Adipocyte (in vitro differentiated cells): Measurements from ENCODE around the gene ADSS2.
"Not testable (repeated sequence)": the region's sequence is repeated elsewhere in the genome, so short reads cannot be mapped to it uniquely, and the experiment has no call there.

Experiments used
- DNase-seq: peaks from one replicate; pipeline ENCODE4 v3.0.0-alpha.2; 2015; ENCODE audit warnings: low read depth
- H3K27me3 ChIP-seq: replicated peaks from 2 replicates; pipeline ENCODE4 v1.7.0; 2013; ENCODE audit warnings: mild to moderate bottlenecking, low read length, moderate library complexity; ENCODE audit not compliant: control insufficient read depth, insufficient read depth
- H3K36me3 ChIP-seq: 2 replicates; pipeline ENCODE4 v1.7.0; 2013; ENCODE audit warnings: low read length, mild to moderate bottlenecking, moderate library complexity; ENCODE audit not compliant: control insufficient read depth, insufficient read depth, severe bottlenecking
- H3K4me1 ChIP-seq: 2 replicates; pipeline ENCODE4 v1.7.0; 2013; ENCODE audit warnings: mild to moderate bottlenecking, low read length, moderate library complexity; ENCODE audit not compliant: control insufficient read depth, insufficient read depth
- H3K4me3 ChIP-seq: 2 replicates; pipeline ENCODE4 v1.7.0; 2013; ENCODE audit warnings: mild to moderate bottlenecking, low read length, moderate library complexity
- H3K9ac ChIP-seq: 2 replicates; pipeline ENCODE4 v1.7.0; 2013; ENCODE audit warnings: mild to moderate bottlenecking, low read length, moderate library complexity
- H3K9me3 ChIP-seq: 2 replicates; pipeline ENCODE4 v1.7.0; 2013; ENCODE audit warnings: mild to moderate bottlenecking, low read length, moderate library complexity; ENCODE audit not compliant: control insufficient read depth

Gene ADSS2

DNA sequence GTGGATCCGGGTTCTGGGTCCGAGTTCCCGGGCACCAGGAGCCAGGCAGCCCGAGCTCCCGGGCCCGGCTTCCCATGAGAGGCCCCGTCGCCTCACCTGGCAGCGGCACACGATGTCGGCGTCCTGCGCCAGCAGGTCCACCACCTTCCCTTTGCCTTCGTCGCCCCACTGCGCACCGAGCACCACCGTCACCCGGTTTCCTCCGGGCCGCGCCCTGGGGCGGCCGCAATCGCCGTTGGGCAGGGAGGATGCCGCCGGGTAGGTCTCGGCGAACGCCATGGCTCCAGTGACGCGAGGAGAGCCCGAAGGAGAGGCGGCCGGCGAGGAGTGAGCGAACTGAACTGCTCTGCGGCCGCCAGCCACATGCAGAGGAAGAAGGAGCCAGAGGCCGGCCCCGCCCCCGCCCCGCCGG is at the start of gene ADSS2:
ADSS2 (minus strand) TSS at position 371 of the 412 bp plus-strand sequence; CDS start at position 279, 92 bp downstream.
- Histone ChIP-seq H3K4me1 (peaks cover 31% of the 10 kb centered on the region), H3K36me3 (no peaks in the 10 kb centered on the region), H3K9me3 (no peaks in the 10 kb centered on the region), H3K4me3 (peak within 1 kb of the TSS; percentile 99), H3K27me3 (no peaks in the 10 kb centered on the region), H3K9ac (peak within 1 kb of the TSS; percentile 99)
- no peak for DNase-seq

DNA sequence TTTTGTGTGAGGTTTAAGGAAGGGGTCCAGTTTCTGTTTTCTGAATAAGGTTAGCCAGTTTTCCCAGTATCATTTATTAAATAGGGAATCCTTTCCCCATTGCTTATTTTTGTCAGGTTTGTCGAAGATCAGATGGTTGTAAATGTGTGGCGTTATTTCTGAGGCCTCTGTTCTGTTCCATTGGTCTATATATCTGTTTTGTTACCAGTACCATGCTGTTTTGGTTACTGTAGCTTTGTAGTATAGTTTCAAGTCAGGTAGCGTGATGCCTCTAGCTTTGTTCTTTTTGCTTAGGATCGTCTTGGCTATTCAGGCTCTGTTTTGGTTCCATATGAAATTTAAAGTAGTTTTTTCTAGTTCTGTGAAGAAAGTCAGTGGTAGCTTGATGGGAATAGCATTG is 48.8 kb upstream of the ADSS2 start:
- not testable (repeated sequence) for H3K4me1 ChIP-seq, H3K4me3 ChIP-seq, H3K27me3 ChIP-seq, DNase-seq, H3K36me3 ChIP-seq, H3K9ac ChIP-seq, H3K9me3 ChIP-seq

DNA sequence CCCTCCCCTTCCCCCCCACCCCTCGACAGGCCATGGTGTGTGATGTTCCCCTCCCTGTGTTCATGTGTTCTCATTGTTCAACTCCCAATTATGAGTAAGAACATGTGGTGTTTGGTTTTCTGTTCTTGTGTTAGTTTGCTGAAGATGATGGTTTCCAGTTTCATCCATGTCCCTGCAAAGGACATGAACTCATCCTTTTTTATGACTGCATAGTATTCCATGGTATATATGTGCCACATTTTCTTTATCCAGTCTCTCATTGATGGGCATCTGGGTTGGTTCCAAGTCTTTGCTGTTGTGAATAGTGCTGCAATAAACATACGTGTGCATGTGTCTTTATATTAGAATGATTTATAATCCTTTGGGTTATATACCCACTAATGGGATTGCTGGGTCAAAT is 47.8 kb upstream of the ADSS2 start:
- not testable (repeated sequence) for H3K9me3 ChIP-seq, DNase-seq, H3K4me1 ChIP-seq, H3K4me3 ChIP-seq, H3K36me3 ChIP-seq, H3K27me3 ChIP-seq, H3K9ac ChIP-seq

DNA sequence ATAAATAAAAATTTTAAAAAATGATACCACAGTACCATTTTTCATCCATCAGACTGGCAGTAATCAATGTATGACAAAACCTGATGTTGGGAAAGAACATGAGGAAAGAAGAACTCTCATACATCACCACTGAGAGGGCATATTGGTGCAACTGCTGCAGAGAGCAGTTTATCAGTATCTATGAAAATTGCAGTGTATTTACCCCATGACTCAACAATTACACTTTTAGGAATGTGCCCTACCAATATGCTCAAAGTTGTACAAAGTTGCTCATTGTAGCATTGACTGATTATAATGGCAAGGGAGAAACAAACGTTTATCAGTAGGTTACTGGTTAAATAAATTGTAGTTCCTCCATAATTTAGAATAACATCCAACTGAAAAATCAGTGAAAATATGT is 46.1 kb upstream of the ADSS2 start:
- Histone ChIP-seq H3K9me3 (no peaks in the 10 kb centered on the region), H3K27me3 (no peaks in the 10 kb centered on the region), H3K4me1 (no peaks in the 10 kb centered on the region), H3K9ac (no peak overlapping the region), H3K4me3 (no peak overlapping the region), H3K36me3 (no peaks in the 10 kb centered on the region)
- no peak for DNase-seq

DNA sequence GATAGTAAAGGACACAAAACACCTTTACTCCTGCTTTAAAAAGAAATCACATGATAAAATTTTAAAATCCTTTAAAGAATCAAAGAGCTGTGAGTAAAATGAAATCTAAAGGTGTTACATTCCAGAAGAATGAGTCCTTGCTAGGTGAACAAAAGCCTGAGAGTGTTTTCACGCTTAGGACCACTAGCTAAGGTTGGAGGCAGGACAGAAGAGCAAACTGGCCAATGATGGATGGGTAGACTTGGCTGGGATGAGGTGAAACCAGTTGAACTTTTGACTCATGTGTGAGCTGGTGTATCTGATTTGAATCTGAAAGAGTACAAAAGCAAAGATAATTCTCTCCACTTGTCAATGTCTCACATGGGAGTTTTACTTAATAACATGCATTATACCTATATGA is 44.5 kb upstream of the ADSS2 start:
- H3K36me3 ChIP-seq = no peaks in the 10 kb centered on the region
- no peak overlapping the region for H3K9ac ChIP-seq
- no peak overlapping the region for H3K4me3 ChIP-seq
- DNase-seq = no peak
- H3K9me3 ChIP-seq = no peaks in the 10 kb centered on the region
- H3K4me1 ChIP-seq = no peaks in the 10 kb centered on the region
- no peaks in the 10 kb centered on the region for H3K27me3 ChIP-seq

DNA sequence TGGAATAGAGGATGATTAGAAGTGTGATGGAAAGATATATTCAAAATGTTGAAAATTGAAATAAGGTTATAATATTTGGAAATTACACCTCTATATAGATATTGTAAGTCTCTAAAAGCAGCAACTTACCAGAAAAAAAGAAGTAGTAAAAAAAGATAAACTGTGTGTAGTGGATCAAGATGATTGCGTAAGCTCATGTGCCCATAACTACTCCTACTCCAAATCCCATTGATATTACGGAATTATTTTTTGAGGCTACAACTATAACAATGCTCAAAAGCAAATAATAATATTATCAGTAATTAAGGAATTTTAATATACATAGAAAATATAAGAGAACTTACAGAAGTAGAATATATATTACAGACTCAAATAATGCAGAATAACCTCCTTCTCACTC is 42.9 kb upstream of the ADSS2 start:
- Histone ChIP-seq H3K9ac (no peak overlapping the region), H3K9me3 (no peaks in the 10 kb centered on the region), H3K27me3 (no peaks in the 10 kb centered on the region), H3K36me3 (no peaks in the 10 kb centered on the region), H3K4me1 (no peaks in the 10 kb centered on the region), H3K4me3 (no peak overlapping the region)
- DNase-seq = no peak

DNA sequence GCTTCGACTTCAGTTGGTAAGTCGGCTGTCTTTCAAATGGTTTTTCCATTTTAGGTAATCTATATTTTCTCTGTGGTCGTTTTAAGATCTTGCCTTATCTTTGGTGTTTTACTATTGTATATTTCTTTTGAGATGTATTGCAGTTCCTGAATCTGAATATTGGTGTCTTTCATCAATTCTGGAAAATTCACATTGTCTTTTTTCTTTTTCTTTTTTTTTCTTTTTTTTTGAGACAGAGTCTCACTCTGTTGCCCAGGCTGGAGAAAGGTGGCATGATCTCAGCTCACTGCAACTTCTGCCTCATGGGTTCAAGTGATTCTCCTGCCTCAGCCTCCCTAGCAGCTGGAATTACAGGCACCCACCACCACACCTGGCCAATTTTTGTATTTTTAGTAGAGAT is 33.3 kb upstream of the ADSS2 start:
- DNase-seq, H3K27me3 ChIP-seq, H3K4me1 ChIP-seq, H3K4me3 ChIP-seq, H3K36me3 ChIP-seq, H3K9me3 ChIP-seq, H3K9ac ChIP-seq: not testable (repeated sequence)

DNA sequence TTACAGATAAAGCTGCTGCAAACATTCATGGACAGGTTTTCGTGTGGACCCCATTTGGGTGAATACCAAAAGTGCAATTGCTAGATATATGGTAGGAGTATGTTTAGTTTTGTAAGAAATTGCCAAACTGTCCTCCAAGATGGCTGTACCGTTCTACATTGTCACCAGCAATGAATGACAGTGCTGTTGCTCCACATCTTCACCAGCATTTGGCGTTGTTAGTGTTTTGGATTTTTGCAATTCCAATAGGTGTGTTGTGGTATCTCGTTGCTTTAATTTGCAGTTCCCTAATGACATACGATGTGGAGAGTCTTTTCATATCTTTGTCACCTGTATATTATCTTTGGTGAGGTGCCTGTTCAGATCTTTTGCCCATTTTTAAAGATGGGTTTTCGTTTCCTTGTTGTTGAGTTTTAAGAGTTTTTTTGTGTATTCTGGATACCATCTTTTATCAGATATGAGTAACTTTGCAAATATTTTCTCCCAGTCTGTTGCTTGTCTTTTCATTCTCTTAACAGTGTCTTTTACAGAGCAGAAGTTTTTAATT is 21.4 kb upstream of the ADSS2 start:
- no peak overlapping the region for H3K4me3 ChIP-seq
- no peak for DNase-seq
- no peaks in the 10 kb centered on the region for H3K4me1 ChIP-seq
- no peaks in the 10 kb centered on the region for H3K9me3 ChIP-seq
- H3K9ac ChIP-seq = no peak overlapping the region
- H3K36me3 ChIP-seq = peaks cover under 1% of the 10 kb centered on the region
- no peaks in the 10 kb centered on the region for H3K27me3 ChIP-seq

DNA sequence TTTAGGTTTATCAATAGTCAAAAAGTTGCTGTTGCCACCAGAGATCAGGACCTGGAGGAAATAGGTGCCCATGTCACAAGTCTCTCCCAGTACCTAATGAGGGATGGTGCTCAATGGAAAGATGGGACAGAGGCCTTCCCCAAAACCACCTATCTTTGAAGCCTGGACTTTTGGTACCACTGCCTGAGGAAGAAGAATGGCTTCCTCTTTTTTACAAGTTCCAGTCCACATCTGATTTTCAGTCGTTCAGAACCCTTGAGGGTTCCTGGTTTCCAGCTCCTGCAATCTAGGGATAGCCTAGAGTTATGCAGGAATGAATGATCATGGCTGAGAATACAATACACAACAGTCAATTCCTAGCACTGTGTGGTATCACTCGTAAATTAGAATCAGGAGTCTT is 15.0 kb upstream of the ADSS2 start:
- Histone ChIP-seq H3K4me3 (no peak overlapping the region), H3K4me1 (no peaks in the 10 kb centered on the region), H3K36me3 (no peaks in the 10 kb centered on the region), H3K27me3 (no peaks in the 10 kb centered on the region), H3K9me3 (no peaks in the 10 kb centered on the region), H3K9ac (no peak overlapping the region)
- DNase-seq = no peak

DNA sequence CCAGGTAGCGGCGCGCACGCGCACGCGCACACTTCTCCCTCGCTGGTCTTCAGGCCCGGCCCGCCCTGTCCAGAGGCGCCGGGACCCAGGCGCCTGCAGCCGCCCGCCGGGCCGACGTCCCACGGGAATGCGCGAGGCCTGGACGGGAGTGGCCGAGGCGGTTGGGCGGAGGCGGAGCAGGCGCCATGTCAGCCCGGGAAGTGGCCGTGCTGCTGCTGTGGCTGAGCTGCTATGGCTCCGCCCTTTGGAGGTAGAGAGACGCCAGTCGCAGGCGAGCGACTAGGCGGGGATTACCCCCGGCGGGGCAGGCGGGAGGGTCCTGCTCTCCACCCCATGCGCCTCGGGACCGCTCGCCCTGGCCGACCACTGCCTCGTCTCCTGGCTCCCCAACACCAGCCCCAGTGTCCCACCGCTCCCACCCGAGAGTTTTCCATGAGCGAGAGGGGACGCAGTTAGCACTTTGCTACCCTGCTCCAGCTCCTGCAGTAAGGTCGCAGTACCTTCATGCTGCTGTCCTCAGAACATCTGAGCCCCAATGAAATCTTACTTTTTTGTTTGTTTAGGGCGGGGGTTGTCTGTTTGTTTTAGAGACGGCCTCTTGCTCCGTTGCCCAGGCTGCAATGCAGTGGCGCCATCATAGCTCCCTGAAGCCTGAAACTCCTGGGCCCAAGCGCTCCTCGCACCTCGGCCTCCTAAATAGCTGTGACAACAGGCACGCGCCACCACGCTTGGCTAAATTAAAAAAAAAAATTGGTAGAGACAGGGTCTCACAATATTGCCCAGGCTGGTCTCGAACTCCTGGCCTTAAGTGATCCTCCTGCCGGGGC is 9.7 kb upstream of the ADSS2 start, which contains the start of gene CATSPERE:
CATSPERE (plus strand) TSS at position 29 of the 827 bp plus-strand sequence; CDS start at position 186, 157 bp downstream.
- Histone ChIP-seq H3K4me1 (peaks cover 6% of the 10 kb centered on the region), H3K9me3 (no peaks in the 10 kb centered on the region), H3K9ac (peak within 1 kb of the TSS; percentile 92), H3K36me3 (no peaks in the 10 kb centered on the region), H3K4me3 (peak within 1 kb of the TSS; percentile 92), H3K27me3 (no peaks in the 10 kb centered on the region)
- DNase-seq = peak; percentile 91

DNA sequence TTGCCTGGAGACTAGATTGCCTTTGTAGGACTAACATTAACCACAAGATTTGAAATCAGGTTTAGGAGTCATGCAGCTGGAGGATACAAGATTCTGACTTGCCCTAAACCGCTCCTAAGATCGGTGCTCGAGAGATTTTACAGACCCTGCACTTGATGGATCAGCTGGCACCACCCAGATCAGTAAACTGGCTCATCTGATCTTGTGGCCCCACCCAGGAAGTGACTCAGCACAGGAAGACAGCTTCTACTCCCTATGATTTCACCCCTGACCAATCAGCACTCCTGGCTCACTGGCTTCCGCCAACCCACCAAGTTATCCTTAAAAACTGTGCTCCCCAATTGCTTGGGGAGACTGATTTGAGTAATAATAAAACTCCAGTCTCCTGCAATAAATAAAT is 8.5 kb upstream of the ADSS2 start:
- no peak for DNase-seq
- Histone ChIP-seq H3K4me3 (peak overlapping the region; percentile 92), H3K27me3 (no peaks in the 10 kb centered on the region), H3K9me3 (no peaks in the 10 kb centered on the region), H3K9ac (no peak overlapping the region), H3K4me1 (peaks cover 6% of the 10 kb centered on the region), H3K36me3 (no peaks in the 10 kb centered on the region)
